H1 (cell line): ENCODE results near the gene TP53I11. TPM values are rescaled to one million over a fixed set of nuclear protein-coding genes. Genes with fewer than 3 reads are reported as not detected.
A peak's percentile ranks its signal among the peaks of the same experiment; 100 is the strongest.

ENCODE experiments used
- CTCF ChIA-PET: fragments of 300-600 bp; sonication (Branson Sonifier 250); formaldehyde crosslinking; loops from one replicate; lab custom pipeline; 2021; ENCODE audit not compliant: partially characterized antibody; lab: Charles Lee
- POLR2A ChIA-PET: fragments of 300-600 bp; sonication (Branson Sonifier 250); formaldehyde crosslinking; loops from one replicate; lab custom pipeline; 2021; ENCODE audit warnings: inconsistent platforms; ENCODE audit not compliant: partially characterized antibody; lab: Charles Lee
- DNase-seq, 2 experiments: peaks; one replicate each; pipeline versions ENCODE4 v3.0.0 to v3.0.0-alpha.2; 2010 to 2022; ENCODE audit warnings: low spot score in 2 of 2, low read depth in 1 of 2, mixed read lengths in 1 of 2
- FAIRE-seq: peaks from 2 replicates; lab custom pipeline; 2011; peaks lifted over from hg19 to GRCh38; lab: Jason Lieb, UNC
- H2AFZ ChIP-seq: 2 replicates; pipeline ENCODE4 v1.8.1; 2012; ENCODE audit warnings: low read length, inconsistent platforms
- H2AK5ac ChIP-seq: 2 replicates; pipeline ENCODE4 v1.6.1; 2013; ENCODE audit warnings: low read depth, low read length
- H2BK120ac ChIP-seq: replicated peaks from 2 replicates; pipeline ENCODE3; 2013; ENCODE audit warnings: low read depth, low read length, inconsistent platforms
- H2BK12ac ChIP-seq: 2 replicates; pipeline ENCODE4 v1.6.1; 2013; ENCODE audit warnings: low read depth, low read length
- H2BK15ac ChIP-seq: 2 replicates; pipeline ENCODE4 v1.6.1; 2013; ENCODE audit warnings: low read length
- H2BK20ac ChIP-seq: 2 replicates; pipeline ENCODE4 v1.6.1; 2013; ENCODE audit warnings: low read length
- H2BK5ac ChIP-seq: 2 replicates; pipeline ENCODE4 v1.6.1; 2013; ENCODE audit warnings: low read depth, low read length
- H3K14ac ChIP-seq: 2 replicates; pipeline ENCODE4 v1.6.1; 2013; ENCODE audit warnings: inconsistent platforms; ENCODE audit not compliant: insufficient read length
- H3K18ac ChIP-seq: 2 replicates; pipeline ENCODE4 v1.6.1; 2013; ENCODE audit warnings: low read length; ENCODE audit errors: extremely low read depth
- H3K23ac ChIP-seq: 2 replicates; pipeline ENCODE4 v1.6.1; 2013; ENCODE audit warnings: inconsistent platforms; ENCODE audit not compliant: insufficient read length
- H3K23me2 ChIP-seq: 2 replicates; pipeline ENCODE4 v1.6.1; 2013; ENCODE audit warnings: low read depth, low read length
- H3K27ac ChIP-seq: 2 replicates; pipeline ENCODE4 v1.6.1; 2011; ENCODE audit warnings: low read depth, low read length, inconsistent platforms
- H3K27me3 ChIP-seq, 4 experiments: replicated peaks in 1 of 4; 1 replicate in 1 of 4; 2 replicates in 3 of 4; pipeline versions ENCODE4 v1.6.1 to v1.8.1; 2011 to 2013; ENCODE audit warnings: low read length in 3 of 4, mild to moderate bottlenecking in 3 of 4, inconsistent platforms in 2 of 4, mixed read lengths in 2 of 4, moderate library complexity in 1 of 4; ENCODE audit not compliant: control insufficient read depth in 3 of 4, insufficient read depth in 3 of 4; ENCODE audit errors: extremely low read depth in 1 of 4
- H3K36me3 ChIP-seq, 4 experiments: 2 replicates each; pipeline versions ENCODE4 v1.6.1 to v1.8.1; 2011 to 2013; ENCODE audit warnings: mild to moderate bottlenecking in 4 of 4, low read length in 3 of 4, moderate library complexity in 2 of 4, control low read depth in 1 of 4, inconsistent platforms in 1 of 4; ENCODE audit not compliant: insufficient read depth in 4 of 4, control insufficient read depth in 2 of 4
- H3K4ac ChIP-seq: replicated peaks from 2 replicates; pipeline ENCODE3; 2013; ENCODE audit warnings: low read length, low read depth, mixed read lengths, inconsistent platforms; ENCODE audit not compliant: insufficient read length
- H3K4me1 ChIP-seq, 4 experiments: replicated peaks in 1 of 4; 1 replicate in 1 of 4; 2 replicates in 3 of 4; pipeline versions ENCODE4 v1.6.1 to v1.8.1; 2011 to 2013; ENCODE audit warnings: low read length in 3 of 4, inconsistent platforms in 2 of 4, mixed read lengths in 1 of 4; ENCODE audit not compliant: insufficient read depth in 4 of 4, control insufficient read depth in 3 of 4
- H3K4me2 ChIP-seq, 2 experiments: 2 replicates each; pipeline versions ENCODE4 v1.6.1 to v1.8.1; 2011 to 2013; ENCODE audit warnings: low read depth in 2 of 2, low read length in 2 of 2, control low read depth in 1 of 2, inconsistent platforms in 1 of 2, mild to moderate bottlenecking in 1 of 2; ENCODE audit not compliant: insufficient read depth in 1 of 2
- H3K4me3 ChIP-seq, 4 experiments: fragments of 200-600, 300-600 bp in 1 of 4; sonication (generic), shearing (Covaris generic), sonication (Bioruptor Twin) in 1 of 4; 2 replicates each; pipeline versions ENCODE4 v1.5.1 to v1.8.1; 2011 to 2016; ENCODE audit warnings: low read length in 4 of 4, low read depth in 3 of 4, control low read depth in 2 of 4, inconsistent platforms in 2 of 4, mild to moderate bottlenecking in 2 of 4, mixed read lengths in 1 of 4, moderate library complexity in 1 of 4; ENCODE audit not compliant: insufficient read depth in 2 of 4; ENCODE audit errors: extremely low read depth in 1 of 4
- H3K56ac ChIP-seq: replicated peaks from 2 replicates; pipeline ENCODE3; 2013; ENCODE audit warnings: low read depth, mild to moderate bottlenecking, mixed read lengths, low read length, inconsistent platforms; ENCODE audit not compliant: insufficient read length
- H3K79me1 ChIP-seq: 2 replicates; pipeline ENCODE4 v1.6.1; 2013; ENCODE audit warnings: low read depth, low read length, control low read depth
- H3K79me2 ChIP-seq, 2 experiments: 2 replicates each; pipeline versions ENCODE4 v1.6.1 to v1.8.1; 2012 to 2013; ENCODE audit warnings: low read length in 2 of 2, mild to moderate bottlenecking in 2 of 2, inconsistent platforms in 1 of 2; ENCODE audit not compliant: insufficient read depth in 2 of 2, control insufficient read depth in 1 of 2
- H3K9ac ChIP-seq, 4 experiments: replicated peaks in 1 of 4; 1 replicate in 1 of 4; 2 replicates in 3 of 4; pipeline versions ENCODE4 v1.6.1 to v1.8.1; 2011 to 2013; ENCODE audit warnings: low read depth in 3 of 4, low read length in 3 of 4, control low read depth in 2 of 4, mild to moderate bottlenecking in 2 of 4, moderate library complexity in 2 of 4, inconsistent platforms in 1 of 4; ENCODE audit errors: extremely low read depth in 1 of 4
- H3K9me3 ChIP-seq, 2 experiments: 2 replicates each; pipeline versions ENCODE4 v1.6.1 to v1.8.1; 2012 to 2013; ENCODE audit warnings: mild to moderate bottlenecking in 2 of 2, moderate library complexity in 2 of 2, control low read depth in 1 of 2, inconsistent platforms in 1 of 2, low read depth in 1 of 2, low read length in 1 of 2, mixed read lengths in 1 of 2; ENCODE audit not compliant: insufficient read depth in 2 of 2
- H4K20me1 ChIP-seq, 2 experiments: replicated peaks in 1 of 2; 2 replicates each; pipeline versions ENCODE3 to v1.8.1; 2011 to 2013; ENCODE audit warnings: inconsistent platforms in 2 of 2, low read length in 2 of 2, mild to moderate bottlenecking in 1 of 2; ENCODE audit not compliant: insufficient read depth in 2 of 2, control insufficient read depth in 1 of 2
- H4K5ac ChIP-seq: 2 replicates; pipeline ENCODE4 v1.6.1; 2013; ENCODE audit warnings: low read length, low read depth, mixed read lengths, inconsistent platforms; ENCODE audit not compliant: insufficient read length
- H4K8ac ChIP-seq: 2 replicates; pipeline ENCODE4 v1.8.0; 2013; ENCODE audit warnings: mild to moderate bottlenecking, moderate library complexity, low read length, inconsistent platforms; ENCODE audit not compliant: insufficient read depth; ENCODE audit errors: extremely low read depth
- H4K91ac ChIP-seq: replicated peaks from 2 replicates; pipeline ENCODE3; 2013; ENCODE audit warnings: low read length, mixed read lengths, inconsistent platforms; ENCODE audit not compliant: insufficient read length
- ATF2 ChIP-seq: IDR thresholded peaks from 2 replicates; pipeline ENCODE4 v1.6.1; 2012; ENCODE audit warnings: low read length, inconsistent platforms
- CTBP2 ChIP-seq: IDR thresholded peaks from 2 replicates; pipeline ENCODE4 v1.7.0; 2011; ENCODE audit warnings: borderline replicate concordance, mild to moderate bottlenecking, moderate library complexity, mixed read lengths, low read length; ENCODE audit not compliant: insufficient read depth, insufficient read length
- KDM1A ChIP-seq: fragments of 200-600, 300-600 bp; sonication (generic); IDR thresholded peaks from 2 replicates; pipeline ENCODE4 v1.7.1; 2016; ENCODE audit warnings: mild to moderate bottlenecking, low read length, borderline replicate concordance
- POLR2A ChIP-seq, 2 experiments: IDR thresholded peaks; 1 replicate in 1 of 2; 2 replicates in 1 of 2; pipeline ENCODE4 v1.6.1; 2011; ENCODE audit warnings: low read depth in 2 of 2, low read length in 2 of 2, mild to moderate bottlenecking in 2 of 2; ENCODE audit errors: control extremely low read depth in 1 of 2
- RBBP5 ChIP-seq: IDR thresholded peaks from 2 replicates; pipeline ENCODE4 v1.7.1; 2012; ENCODE audit warnings: low read depth, mild to moderate bottlenecking, inconsistent platforms, low read length, moderate library complexity, borderline replicate concordance
- SIRT6 ChIP-seq: IDR thresholded peaks from one replicate; pipeline ENCODE4 v1.7.1; 2012; ENCODE audit warnings: low read length, inconsistent platforms
- SIX5 ChIP-seq: IDR thresholded peaks from 2 replicates; pipeline ENCODE4 v1.6.1; 2011; ENCODE audit warnings: mild to moderate bottlenecking, low read depth, low read length
- SP2 ChIP-seq: IDR thresholded peaks from 2 replicates; pipeline ENCODE4 v1.6.1; 2012; ENCODE audit warnings: mild to moderate bottlenecking, low read length, inconsistent platforms
- USF2 ChIP-seq: IDR thresholded peaks from 2 replicates; pipeline ENCODE4 v1.6.1; 2011; ENCODE audit warnings: low read length, improper control_type of control experiment
- WGBS, 2 experiments: shearing (Covaris generic) in 1 of 2; methylation state at CpG; one replicate each; pipeline versions ENCODE4 v1.1.6 to v1.1.7; 2013 to 2015; ENCODE audit warnings: low lambda C conversion rate in 2 of 2, mixed read lengths in 2 of 2, inconsistent platforms in 1 of 2, low coverage in 1 of 2, missing lambda C conversion rate in 1 of 2; ENCODE audit not compliant: insufficient replicate concordance in 2 of 2, insufficient coverage in 1 of 2, insufficient read length in 1 of 2; ENCODE audit errors: extremely low coverage in 1 of 2, missing lambda C conversion rate in 1 of 2; 5-methylcytosine and 5-hydroxymethylcytosine counted together
- polyA plus RNA-seq, 7 experiments: library from polyadenylated mRNA; depleted of rRNA in 3 of 7; stranded (reverse) in 5 of 7; unstranded in 2 of 7; fragments of >200 nt in 5 of 7; fragments of 200-250 nt in 2 of 7; gene quantifications; 1 replicate in 5 of 7; 2 replicates in 1 of 7; 4 replicates in 1 of 7; pipeline versions ENCODE4 v1.2.1 to v1.2.3, GENCODE V29; 2011 to 2013; ENCODE audit warnings: missing spikeins in 2 of 7, mixed read lengths in 2 of 7
- total RNA-seq: library from RNA; stranded (reverse); fragmentation: NEBNext Ultra II Directional; extraction: Animal tissue kit (Norgen Biotek cat#: 25700); gene quantifications from 2 replicates; pipeline ENCODE4 v1.2.1, GENCODE V29; 2021

TP53I11 gene
- total and polyA plus RNA-seq, 2 of the 8 experiments (the other 6 are each of a cell fraction or from before 2014, with no cell fraction given) = 34.0 to 46.3 TPM

GRCh38 chr11:44930588-44931302, 19.9 kb downstream of the TP53I11 start:
- Histone ChIP-seq H2BK12ac (peak overlapping the region; percentile 60; the same call in 1 of the 2 replicates), H3K4me2 (no peak overlapping the region), H3K27me3 (no peaks in the 10 kb centered on the region), H4K20me1 (peaks cover 0 to 2% of the 10 kb centered on the region in 2 experiments), H3K4ac (no peak overlapping the region), H3K23me2 (no peaks in the 10 kb centered on the region), H4K5ac (no peak overlapping the region), H3K36me3 (peaks cover 0 to 11% (median 4%) of the 10 kb centered on the region in 4 experiments; a peak in 4 of 8 replicates), H4K8ac (no peak overlapping the region; the same call in 1 of the 2 replicates), H3K56ac (no peak overlapping the region), H3K4me1 (peaks cover 0 to 18% (median 13%) of the 10 kb centered on the region in 4 experiments; a peak in 6 of 7 replicates), H2BK15ac (no peak overlapping the region; the same call in 1 of the 2 replicates), H2BK20ac (no peak overlapping the region), H3K27ac (no peak overlapping the region), H2AFZ (no peak overlapping the region), H2AK5ac (peak overlapping the region; percentile 70), H3K9me3 (no peaks in the 10 kb centered on the region), H4K91ac (no peak overlapping the region), H2BK5ac (no peak overlapping the region), H3K23ac (no peak overlapping the region), H3K14ac (no peak overlapping the region), H3K4me3 (no peak overlapping the region; a peak in 1 of 8 replicates), H2BK120ac (no peak overlapping the region), H3K18ac (no peak overlapping the region; the same call in 1 of the 2 replicates), H3K9ac (no peak overlapping the region; a peak in 2 of 7 replicates), H3K79me2 (no peaks in the 10 kb centered on the region), H3K79me1 (no peaks in the 10 kb centered on the region)
- FAIRE-seq = no peak
- 77% methylated on average over 13 of the region's 13 CpGs; no CpG with 5 or more reads in 1 of the 2 experiments for WGBS, 2 experiments
- ChIA-PET CTCF (interaction anchor here (0.6 to 24.5 kb wide), 16 partner anchors 8 to 317 kb away, joined by 3 to 1347 read pairs (median 4); no protein-coding TSS in a partner anchor), POLR2A (interaction anchor here (0.6 to 4.2 kb wide), 10 partner anchors 8 to 519 kb away, joined by 3 to 19 read pairs (median 3); no protein-coding TSS in a partner anchor)
- no peak for DNase-seq
- no peak for TF ChIP-seq CTBP2
- no peak for TF ChIP-seq POLR2A (IDR thresholded peaks at IDR 0.05; ENCODE audit: control extremely low read depth in 1 of 2, low read depth in 2 of 2, low read length in 2 of 2)
- no peak for TF ChIP-seq SIRT6
- no peak for TF ChIP-seq RBBP5
- TF ChIP-seq KDM1A = no peak
- no peak for TF ChIP-seq USF2
- TF ChIP-seq SP2 = no peak
- TF ChIP-seq SIX5 = no peak
- no peak for TF ChIP-seq ATF2
